Fibroblast of the aortic adventitia (primary cell): Measurements from ENCODE around the gene ATL3. TPM values are rescaled to one million over a fixed set of nuclear protein-coding genes. Genes with fewer than 3 reads are reported as not detected.

Source experiments
- DNase-seq: peaks from one replicate; pipeline ENCODE4 v3.0.0-alpha.2; 2010; ENCODE audit warnings: low read depth
- H3K4me3 ChIP-seq: 2 replicates; pipeline ENCODE4 v1.5.1; 2011; ENCODE audit warnings: low read depth, mild to moderate bottlenecking, control low read depth, low read length, moderate library complexity
- CTCF ChIP-seq: IDR thresholded peaks from 2 replicates; pipeline ENCODE4 v1.5.1; 2011; ENCODE audit warnings: mild to moderate bottlenecking, low read length, control low read depth, inconsistent platforms; ENCODE audit not compliant: insufficient read depth
- total RNA-seq: library from RNA; depleted of rRNA; stranded (reverse); fragments of >200 nt; gene quantifications from 2 replicates; pipeline ENCODE4 v1.2.3, GENCODE V29; 2012; ENCODE audit warnings: low replicate concordance

The ATL3 gene
- total RNA-seq, 1 donor: 320 TPM

GRCh38 chr11:63670433-63671321 is 499 bp downstream of the ATL3 start:
- peak overlapping the region; percentile 76 for H3K4me3 ChIP-seq
- TF ChIP-seq CTCF: peak; percentile 27
- peak; percentile 70 for DNase-seq

DNA sequence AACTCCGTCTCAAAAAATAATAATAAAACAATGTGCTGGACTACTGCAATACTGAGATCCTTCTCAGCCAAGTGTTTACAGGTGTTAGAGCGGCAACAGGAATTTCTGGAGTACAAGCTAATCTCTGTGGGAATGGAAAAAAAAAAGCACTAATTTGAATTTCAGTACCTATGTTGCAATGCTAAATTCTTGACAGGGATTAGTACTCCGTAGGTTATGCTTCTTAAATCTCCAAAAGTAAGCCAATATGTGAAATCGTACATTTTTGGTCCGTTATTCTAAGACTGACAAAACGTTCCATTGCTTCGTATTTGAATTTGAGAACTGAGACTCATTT is 1.1 kb downstream of the ATL3 start:
- no peak for DNase-seq
- TF ChIP-seq CTCF: no peak
- H3K4me3 ChIP-seq: peak overlapping the region; percentile 76

DNA sequence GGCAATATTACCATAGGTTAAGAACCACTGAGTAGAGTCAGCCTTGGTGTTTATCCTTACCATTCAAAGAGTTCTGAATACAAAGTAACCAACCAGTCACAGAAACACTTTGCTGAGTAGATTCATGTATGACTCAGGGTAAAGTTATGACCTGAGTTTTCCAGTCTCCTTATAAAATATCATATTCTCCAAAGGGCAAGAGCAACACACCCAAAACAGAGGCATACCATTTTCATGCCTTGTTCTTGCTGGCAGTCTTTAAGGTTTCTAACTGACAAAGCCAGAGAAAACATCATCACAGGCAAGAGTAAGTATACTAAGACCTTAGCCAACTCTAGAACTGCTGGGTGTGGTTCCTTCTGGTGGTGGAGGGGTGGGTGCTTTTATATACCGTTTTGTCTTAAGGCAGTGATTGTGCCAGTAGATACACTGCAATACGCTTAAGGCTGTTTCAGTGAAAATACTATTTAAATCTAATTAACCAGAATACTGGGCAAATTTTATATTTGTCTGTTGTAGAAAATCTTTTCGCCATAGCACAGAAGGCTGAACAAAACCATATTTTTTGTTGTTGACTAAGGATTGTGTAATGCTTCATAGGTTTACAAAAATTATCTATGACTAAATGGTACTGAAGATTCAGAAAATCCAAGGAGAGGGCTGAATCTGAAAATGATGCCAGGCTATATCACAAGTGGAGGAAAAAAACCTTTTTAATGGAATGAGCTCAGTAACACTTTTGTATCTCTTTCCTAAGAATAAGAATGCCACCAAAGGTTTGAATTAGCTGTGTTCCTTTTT is 3.0 kb downstream of the ATL3 start:
- TF ChIP-seq CTCF: no peak
- peak; percentile 98 for DNase-seq
- H3K4me3 ChIP-seq: peak overlapping the region; percentile 38

DNA sequence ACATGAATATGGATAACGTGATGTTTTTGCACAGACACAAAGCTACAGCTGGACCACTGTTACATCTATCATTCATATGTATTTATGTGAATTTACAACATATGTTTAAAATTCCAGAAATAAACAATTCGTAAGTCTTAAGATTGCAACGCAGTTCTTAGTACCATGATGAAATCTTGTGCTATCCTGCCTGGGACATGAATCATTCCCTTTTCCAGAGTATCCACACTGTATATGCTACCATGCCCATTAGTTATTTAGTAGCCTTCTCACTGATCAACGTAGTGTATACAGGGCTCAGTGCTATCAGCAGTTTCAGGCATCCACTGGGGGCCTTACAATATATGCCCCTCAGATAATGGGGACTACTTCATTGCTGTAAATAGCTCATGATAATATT is 4.3 kb downstream of the ATL3 start:
- DNase-seq: peak; percentile 70
- H3K4me3 ChIP-seq: no peak overlapping the region
- no peak for TF ChIP-seq CTCF

DNA sequence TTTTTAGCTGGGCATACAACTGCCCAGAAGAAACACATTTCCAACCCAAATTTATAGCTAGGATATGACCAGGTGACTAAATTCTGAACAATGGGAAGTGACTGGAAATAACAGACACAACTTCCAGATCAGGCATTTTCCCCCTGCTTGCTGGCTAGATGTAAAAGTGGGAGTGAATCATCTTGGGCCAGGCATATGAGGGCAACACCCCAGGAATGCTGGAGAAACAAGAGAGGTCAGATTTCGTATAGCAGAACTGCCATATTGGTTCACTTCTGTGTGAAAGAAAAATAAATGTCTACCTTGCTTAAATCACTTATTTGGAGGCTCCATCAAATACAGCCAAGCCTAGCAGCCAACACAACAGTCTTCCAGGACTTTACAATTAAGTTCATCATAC is 7.4 kb downstream of the ATL3 start:
- DNase-seq: peak; percentile 78
- no peak for TF ChIP-seq CTCF
- no peak overlapping the region for H3K4me3 ChIP-seq

DNA sequence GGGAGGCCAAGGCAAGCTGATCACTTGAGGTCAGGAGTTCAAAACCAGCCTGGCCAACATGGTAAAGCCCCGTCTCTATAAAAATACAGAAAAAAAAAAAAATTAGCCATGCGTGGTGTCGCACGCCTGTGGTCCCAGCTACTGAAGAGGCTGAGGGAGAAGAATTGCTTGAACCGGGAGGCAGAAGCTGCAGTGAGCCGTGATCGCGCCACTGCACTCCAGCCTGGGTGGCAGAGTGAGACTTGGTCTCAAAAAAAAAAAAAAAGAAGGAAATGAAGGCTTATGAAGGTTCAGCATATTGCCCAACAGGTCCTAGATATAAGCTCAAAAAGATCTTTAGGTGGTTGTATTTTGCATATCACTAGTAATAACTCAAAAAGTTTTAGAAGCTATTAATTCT is 10.2 kb downstream of the ATL3 start:
- no peak for TF ChIP-seq CTCF
- H3K4me3 ChIP-seq: no peak overlapping the region
- no peak for DNase-seq
